Spleen (tissue), 7 donors: ENCODE measurements around the gene CDH13.

Experiments
- POLR2A ChIP-seq, 3 donors: fragments of 450-650 bp; IDR thresholded peaks; one replicate each; pipeline ENCODE4 v1.5.1; 2017; ENCODE audit warnings: antibody characterized with exemption in 3 of 3, mild to moderate bottlenecking in 1 of 3
- POLR2AphosphoS5 ChIP-seq, 3 donors: sonication (generic); formaldehyde crosslinking; IDR thresholded peaks; one replicate each; pipeline ENCODE4 v1.5.1; 2017; ENCODE audit warnings: antibody characterized with exemption in 3 of 3
- TF ChIP-seq, protein P1 (sequence below), 11 experiments: fragments of 200-600 bp in 7 of 11; fragments of 450-650 bp in 4 of 11; sonication (generic) in 4 of 11; IDR thresholded peaks in 8 of 11; conservative IDR thresholded peaks in 3 of 11; 1 replicate in 7 of 11; 2 replicates in 4 of 11; pipeline versions ENCODE4 v1.4.0 to v1.8.0; 2016 to 2021; ENCODE audit warnings: antibody characterized with exemption in 11 of 11, inconsistent platforms in 4 of 11, mild to moderate bottlenecking in 1 of 11
- donor health status: DM: no; HTN: no; CAD: no; lungs with moderate emphysema.
- donor health status: DM: no; HTN: no; CAD: no.
- donor health status: DM: no; HTN: no; CAD: no.

DNA sequence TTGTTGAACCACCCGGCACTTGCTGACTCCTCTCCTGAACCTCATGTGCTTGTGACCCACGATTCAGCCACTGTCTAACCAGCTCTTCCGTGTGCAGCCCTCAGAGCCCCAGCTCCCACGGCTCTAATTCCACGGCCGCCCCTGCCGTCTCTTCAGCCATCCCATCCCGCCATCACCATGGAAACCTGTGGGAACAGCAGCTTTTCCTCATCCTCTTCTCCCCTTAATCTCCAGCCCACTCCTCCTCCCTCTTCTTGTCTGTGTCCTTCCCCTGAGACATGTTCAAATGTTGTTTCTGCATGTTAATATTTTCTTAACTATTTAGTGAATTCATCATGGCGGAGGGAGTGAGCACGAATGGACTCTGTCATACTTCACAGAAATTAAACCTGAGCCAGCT lies 285.2 kb downstream of the CDH13 start:
- TF ChIP-seq, protein P1, sequence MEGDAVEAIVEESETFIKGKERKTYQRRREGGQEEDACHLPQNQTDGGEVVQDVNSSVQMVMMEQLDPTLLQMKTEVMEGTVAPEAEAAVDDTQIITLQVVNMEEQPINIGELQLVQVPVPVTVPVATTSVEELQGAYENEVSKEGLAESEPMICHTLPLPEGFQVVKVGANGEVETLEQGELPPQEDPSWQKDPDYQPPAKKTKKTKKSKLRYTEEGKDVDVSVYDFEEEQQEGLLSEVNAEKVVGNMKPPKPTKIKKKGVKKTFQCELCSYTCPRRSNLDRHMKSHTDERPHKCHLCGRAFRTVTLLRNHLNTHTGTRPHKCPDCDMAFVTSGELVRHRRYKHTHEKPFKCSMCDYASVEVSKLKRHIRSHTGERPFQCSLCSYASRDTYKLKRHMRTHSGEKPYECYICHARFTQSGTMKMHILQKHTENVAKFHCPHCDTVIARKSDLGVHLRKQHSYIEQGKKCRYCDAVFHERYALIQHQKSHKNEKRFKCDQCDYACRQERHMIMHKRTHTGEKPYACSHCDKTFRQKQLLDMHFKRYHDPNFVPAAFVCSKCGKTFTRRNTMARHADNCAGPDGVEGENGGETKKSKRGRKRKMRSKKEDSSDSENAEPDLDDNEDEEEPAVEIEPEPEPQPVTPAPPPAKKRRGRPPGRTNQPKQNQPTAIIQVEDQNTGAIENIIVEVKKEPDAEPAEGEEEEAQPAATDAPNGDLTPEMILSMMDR (IDR thresholded peaks at IDR 0.05 in 8 of 11, conservative IDR thresholded peaks at IDR 0.05 in 3 of 11), result no peak
- no peak for TF ChIP-seq POLR2A (IDR thresholded peaks at IDR 0.05)
- TF ChIP-seq POLR2AphosphoS5 (IDR thresholded peaks at IDR 0.05), result no peak
